Right renal pelvis (tissue), 4 donors: ENCODE measurements around the gene ZCCHC13. TPM values are rescaled to one million over a fixed set of nuclear protein-coding genes. Genes with fewer than 3 reads are reported as not detected.
"Not testable (repeated sequence)": the region's sequence is repeated elsewhere in the genome, so short reads cannot be mapped to it uniquely, and the experiment has no call there.

ENCODE experiments used
- DNase-seq, 4 donors: peaks; one replicate each; pipeline ENCODE4 v3.0.0-alpha.2; 2013; ENCODE audit warnings: low read depth in 4 of 4, low spot score in 3 of 4, missing footprints in 1 of 4
- polyA plus RNA-seq, 4 donors: library from polyadenylated mRNA; unstranded; fragments of 120-200 nt; gene quantifications; one replicate each; pipeline ENCODE4 v1.2.1, GENCODE V29; 2013; ENCODE audit not compliant: insufficient read length in 4 of 4

ZCCHC13 gene
- polyA plus RNA-seq, 4 donors = not detected

GRCh38 chrX:74319321-74319720 lies 15.3 kb downstream of the ZCCHC13 start:
- not testable (repeated sequence) for DNase-seq

DNA sequence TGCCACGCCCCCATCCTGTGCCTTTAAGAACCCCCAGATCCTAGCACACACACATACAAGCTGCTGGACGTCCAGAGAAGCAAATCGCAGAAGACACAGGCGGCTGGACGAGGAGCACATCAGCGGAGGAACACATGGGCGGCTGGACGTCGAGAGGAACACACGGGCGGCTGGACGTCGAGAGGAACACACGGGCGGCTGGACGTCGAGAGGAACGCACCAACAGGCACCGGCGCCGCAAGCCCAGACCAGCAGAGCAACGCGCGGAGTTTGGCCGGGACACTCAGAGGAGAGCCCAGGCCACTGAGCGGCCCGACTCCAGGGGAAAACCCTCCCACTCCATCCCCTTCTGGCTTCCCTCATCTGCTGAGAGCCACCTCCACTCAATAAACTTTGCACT lies 17.2 kb downstream of the ZCCHC13 start:
- no peak for DNase-seq

DNA sequence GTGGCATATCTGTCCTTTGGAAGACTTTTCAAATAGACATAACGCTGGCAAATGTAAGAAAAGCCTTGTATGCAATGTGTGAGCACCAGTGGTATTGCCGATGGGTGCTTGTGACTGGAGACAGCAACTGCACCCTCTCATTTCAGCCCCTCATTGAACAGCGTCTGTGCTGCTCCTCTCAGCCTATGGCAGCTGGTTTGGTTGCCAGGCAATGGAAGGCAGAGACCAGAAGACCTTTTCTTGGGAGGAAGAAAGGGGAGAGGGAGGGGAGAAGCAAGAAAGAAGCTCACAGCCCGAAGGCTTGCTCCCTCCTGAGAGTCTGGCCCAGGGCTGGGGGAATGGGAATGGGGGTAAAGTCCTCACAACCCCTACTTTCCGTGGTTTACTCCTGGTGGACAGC lies 20.2 kb downstream of the ZCCHC13 start:
- no peak for DNase-seq

DNA sequence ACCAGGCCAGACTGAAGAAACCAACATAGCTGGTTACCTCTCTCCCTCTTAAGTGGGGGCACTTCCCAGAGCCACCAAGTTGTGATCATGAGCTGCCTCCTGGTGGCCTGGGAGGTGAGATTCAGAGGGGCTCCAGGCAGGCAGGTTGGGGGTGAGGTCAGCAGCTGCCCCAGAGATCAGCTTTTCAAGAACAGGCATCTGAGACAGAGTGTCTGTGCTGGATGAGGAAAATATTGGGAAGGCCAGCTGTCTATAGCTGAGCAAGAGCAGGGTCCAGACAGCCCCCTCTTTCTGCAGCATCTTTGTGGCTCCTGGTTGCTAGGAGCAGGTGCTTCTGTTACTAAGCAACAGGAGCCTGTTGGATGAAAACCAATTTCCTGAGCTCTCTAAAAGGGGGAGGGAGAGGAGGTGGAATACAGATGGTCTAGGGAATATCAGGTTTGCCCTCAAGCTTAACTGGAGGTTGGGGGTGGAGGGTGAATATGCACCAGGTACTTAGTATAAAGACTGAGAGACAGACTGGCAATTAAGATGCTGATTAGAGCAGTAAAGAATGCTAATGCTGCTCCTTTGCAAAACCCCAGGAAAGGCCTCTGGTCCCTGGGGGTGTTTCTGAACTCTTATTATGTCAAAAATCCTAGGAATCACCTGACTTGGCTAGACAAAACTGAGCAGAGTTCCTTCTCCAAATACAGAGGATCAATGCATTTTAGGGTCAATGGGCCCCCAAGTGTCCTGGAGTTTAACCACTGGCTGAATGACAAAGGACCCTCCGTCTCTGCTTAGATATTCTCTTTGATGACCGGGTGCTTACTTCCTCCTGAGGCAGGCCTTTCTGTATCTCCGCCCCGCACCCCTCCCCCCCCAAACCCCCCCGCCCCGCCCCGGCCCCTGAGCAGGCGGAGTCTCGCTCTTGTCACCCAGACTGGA lies 21.4 kb downstream of the ZCCHC13 start:
- DNase-seq = no peak

DNA sequence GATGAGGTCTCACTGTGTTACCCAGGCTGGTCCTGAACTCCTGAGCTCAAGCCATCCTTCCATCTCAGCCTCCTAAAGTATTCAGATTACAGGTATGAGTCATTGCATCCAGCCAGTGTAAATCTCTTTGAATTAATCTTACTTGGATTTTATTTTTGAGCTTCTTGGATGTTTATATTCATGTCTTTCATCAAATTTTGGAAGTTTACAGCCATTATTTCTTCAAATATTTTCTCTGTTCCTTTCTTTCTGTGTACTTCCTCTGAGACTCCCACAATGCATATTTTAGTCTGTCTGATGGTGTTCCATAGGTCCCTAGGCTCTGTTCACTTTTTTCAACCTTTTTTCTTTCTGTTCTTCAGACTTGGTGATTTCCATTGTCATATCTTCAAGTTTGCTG lies 34.9 kb downstream of the ZCCHC13 start:
- DNase-seq = no peak

GRCh38 chrX:74340051-74340450 lies 36.1 kb downstream of the ZCCHC13 start:
- DNase-seq = no peak

DNA sequence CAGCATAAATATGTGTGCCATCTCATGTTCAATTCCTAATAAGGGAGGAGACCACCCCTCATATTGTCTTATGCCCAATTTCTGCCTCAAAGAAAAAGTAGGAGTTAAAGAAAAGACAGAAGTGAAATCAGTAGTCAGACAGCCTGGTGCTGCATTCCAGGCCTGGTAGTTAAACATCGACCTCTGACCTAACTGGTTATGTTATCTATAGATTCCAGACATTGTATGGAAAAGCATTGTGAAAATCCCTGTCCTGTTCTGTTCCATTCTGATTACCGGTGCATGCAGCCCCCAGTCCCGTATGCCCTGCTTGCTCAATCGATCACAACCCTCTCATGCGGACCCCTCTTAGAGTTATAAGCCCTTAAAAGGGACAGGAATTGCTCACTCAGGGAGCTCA lies 38.2 kb downstream of the ZCCHC13 start:
- DNase-seq = not testable (repeated sequence)

- peak; percentile 5 to 20 (median 12) for DNase-seq
Observed at GRCh38 chrX:74343343-74344279, 39.6 kb downstream of the ZCCHC13 start.

DNA sequence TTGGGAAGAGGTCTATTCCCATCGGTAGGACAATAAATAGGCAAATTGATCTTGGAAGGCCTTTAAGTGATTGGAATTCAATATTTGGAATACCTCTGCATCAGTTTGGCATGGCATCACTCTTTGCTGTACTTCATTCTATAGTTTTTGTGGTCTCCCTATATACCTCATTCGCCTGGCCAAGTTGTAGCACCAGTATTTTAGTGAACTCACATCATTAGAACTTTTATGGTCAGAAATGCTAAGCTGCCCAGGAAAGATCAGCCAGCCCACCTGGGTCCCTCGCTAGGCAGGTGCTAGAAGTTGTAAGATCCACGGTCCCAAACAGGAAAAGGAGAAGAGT lies 40.3 kb downstream of the ZCCHC13 start:
- no peak for DNase-seq

- DNase-seq = no peak
Observed at GRCh38 chrX:74346088-74346487, 42.1 kb downstream of the ZCCHC13 start.

- DNase-seq = no peak
Observed at GRCh38 chrX:74349387-74349786, 45.4 kb downstream of the ZCCHC13 start.

DNA sequence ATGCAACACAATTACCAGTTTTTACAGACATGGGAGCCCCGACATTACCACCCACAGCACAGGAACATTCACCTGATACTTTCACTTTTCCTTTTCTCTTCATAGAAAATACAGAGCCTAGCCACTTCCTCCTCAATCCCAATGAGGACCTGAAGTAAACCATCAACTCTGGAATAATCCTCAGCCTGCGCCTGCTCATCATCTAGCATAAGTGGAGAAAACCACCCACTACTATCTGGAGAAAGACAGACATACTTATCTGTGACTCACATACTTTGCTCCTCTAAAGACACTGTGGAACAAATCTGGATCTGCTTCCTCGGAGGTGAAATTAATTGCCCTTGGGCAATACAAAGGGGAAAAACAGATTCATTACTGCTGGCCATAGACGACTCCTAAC lies 47.8 kb downstream of the ZCCHC13 start:
- no peak for DNase-seq

GRCh38 chrX:74353984-74354383 lies 50.0 kb downstream of the ZCCHC13 start:
- DNase-seq = no peak

Other genes starting within 250 kb of the ZCCHC13 start
- gene SLC16A2, start 117.3 kb downstream of the ZCCHC13 start, polyA plus RNA-seq = 10 to 100 TPM; 29.8 to 34.2 (median 32.6) TPM